ENCODE data around the gene VPS9D1.

GRCh38 chr16:89770367-89770766 lies 49.7 kb upstream of the VPS9D1 start:
- TF ChIP-seq JUND (IDR thresholded peaks at IDR 0.05) (no peak), YY1 (IDR thresholded peaks at IDR 0.05) (no peak), ZBTB33 (IDR thresholded peaks at IDR 0.05) (no peak)

All from liver (tissue), 2 donors.